ENCODE data around the gene TAOK1. TPM values are rescaled to one million over a fixed set of nuclear protein-coding genes. Genes with fewer than 3 reads are reported as not detected.
A peak's percentile ranks its signal among the peaks of the same experiment; 100 is the strongest.

Gene TAOK1
- polyA plus RNA-seq, 2 of the 4 experiments (the other 2 are of a cell fraction), result 18.2 to 46.7 TPM

DNA sequence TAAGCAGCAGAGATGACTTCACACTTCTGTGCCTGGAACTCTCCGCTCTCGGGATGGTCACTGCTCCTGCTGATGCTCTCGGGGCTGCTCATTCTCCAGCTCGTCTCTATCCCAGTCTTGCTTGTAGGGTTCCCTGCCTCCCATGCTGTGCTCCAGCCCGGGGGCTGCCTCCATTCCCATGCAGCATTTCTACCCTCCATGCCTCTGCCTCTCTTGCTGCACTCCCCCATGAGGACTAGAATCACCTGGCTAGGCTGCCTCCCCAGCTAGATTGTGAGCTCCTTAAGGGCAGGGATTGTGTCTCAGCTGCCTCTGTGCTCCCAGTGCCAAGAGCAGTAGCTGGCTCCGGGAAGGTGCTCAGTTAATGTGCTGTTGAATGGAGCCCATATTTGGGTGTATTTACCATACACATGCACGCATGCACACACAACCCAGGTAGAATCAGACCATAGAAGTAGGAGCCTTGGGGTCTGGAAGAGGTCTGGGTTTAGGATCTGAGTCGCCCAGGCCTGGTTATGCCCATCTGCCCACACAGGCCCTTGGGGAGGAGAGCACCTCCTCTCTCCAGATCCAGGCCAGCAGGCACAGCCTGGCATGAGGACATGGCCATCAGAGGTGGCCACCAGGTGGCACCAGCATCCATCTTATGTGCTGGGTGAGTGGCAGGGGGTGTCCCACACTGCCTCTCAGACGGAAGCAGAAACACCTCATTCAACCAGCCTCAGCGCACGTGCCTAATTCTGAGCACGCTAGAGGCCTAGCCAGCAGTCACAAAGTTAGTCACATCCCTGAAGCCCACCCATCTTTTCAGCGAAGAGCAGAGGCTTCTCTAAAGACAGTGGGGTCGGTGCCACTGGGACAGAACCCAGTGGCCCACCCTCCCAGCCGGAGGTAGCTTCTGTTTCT lies 190.0 kb downstream of the TAOK1 start (continued):
- TF ChIP-seq NFE2L2 (conservative IDR thresholded peaks at IDR 0.05; ENCODE audit: low read length) (0 out of 2 replicates have a peak, but pooled peaks have one; percentile 2), BHLHE40 (IDR thresholded peaks at IDR 0.05; ENCODE audit: low read depth, low read length) (peak; percentile 90)
- TF ChIP-seq, protein P1, sequence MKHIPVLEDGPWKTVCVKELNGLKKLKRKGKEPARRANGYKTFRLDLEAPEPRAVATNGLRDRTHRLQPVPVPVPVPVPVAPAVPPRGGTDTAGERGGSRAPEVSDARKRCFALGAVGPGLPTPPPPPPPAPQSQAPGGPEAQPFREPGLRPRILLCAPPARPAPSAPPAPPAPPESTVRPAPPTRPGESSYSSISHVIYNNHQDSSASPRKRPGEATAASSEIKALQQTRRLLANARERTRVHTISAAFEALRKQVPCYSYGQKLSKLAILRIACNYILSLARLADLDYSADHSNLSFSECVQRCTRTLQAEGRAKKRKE (CRISPR knock-in tag; IDR thresholded peaks at IDR 0.05; ENCODE audit: low read depth), result 0 out of 2 replicates have a peak, but pooled peaks have one; percentile 58
- TF ChIP-seq, protein P2, sequence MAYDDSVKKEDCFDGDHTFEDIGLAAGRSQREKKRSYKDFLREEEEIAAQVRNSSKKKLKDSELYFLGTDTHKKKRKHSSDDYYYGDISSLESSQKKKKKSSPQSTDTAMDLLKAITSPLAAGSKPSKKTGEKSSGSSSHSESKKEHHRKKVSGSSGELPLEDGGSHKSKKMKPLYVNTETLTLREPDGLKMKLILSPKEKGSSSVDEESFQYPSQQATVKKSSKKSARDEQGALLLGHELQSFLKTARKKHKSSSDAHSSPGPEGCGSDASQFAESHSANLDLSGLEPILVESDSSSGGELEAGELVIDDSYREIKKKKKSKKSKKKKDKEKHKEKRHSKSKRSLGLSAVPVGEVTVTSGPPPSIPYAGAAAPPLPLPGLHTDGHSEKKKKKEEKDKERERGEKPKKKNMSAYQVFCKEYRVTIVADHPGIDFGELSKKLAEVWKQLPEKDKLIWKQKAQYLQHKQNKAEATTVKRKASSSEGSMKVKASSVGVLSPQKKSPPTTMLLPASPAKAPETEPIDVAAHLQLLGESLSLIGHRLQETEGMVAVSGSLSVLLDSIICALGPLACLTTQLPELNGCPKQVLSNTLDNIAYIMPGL (CRISPR knock-in tag; IDR thresholded peaks at IDR 0.05; ENCODE audit: borderline replicate concordance), result no peak

DNA sequence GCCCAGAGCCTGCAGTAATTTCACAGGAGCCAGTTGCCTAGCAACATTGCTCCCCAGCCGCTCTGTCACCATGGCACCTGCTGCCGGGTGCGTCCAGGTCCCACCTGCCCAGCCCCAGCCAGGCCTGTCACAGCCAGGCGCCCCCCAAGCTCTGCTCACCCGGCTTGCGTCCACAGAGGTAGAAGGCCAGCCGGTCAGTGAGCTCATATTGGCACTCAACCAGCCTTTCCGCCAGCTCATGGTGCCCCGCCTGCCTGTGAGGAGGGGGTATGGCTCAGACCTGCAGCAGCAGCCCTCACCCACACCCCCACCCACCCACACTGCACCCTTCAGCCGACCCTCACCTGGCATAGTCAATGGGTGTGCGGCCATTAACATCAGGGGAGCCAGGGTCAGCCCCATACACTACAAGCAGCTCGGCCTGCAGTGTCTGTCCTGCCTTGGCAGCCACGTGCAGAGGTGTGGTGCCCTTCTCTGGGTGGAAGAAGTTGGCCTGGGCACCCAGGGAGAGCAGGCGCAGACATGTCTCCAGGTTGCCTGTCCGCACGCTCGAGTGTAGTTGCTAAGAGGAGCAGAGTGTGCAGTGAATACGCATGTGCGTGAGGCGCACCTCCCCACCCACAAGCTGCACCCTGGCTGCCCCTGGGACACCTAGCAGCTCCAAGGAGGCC lies 191.6 kb downstream of the TAOK1 start:
- CTCF ChIA-PET, result interaction anchor here (0.6 to 24.0 kb wide), 21 partner anchors 11 to 1031 kb away, joined by 3 to 474 read pairs (median 5); partner anchors contain the start of genes ABHD15, ANKRD13B, CORO6 and NUFIP2
- TF ChIP-seq ZC3H11A (IDR thresholded peaks at IDR 0.05) (no peak), TP53 (CRISPR knock-in tag; IDR thresholded peaks at IDR 0.05) (no peak), MYC (IDR thresholded peaks at IDR 0.05; ENCODE audit: borderline replicate concordance, low read length) (no peak), HOXB5 (CRISPR knock-in tag; IDR thresholded peaks at IDR 0.05) (no peak), FOXS1 (CRISPR knock-in tag; IDR thresholded peaks at IDR 0.05) (no peak), KDM5A (IDR thresholded peaks at IDR 0.05) (no peak), EHF (CRISPR knock-in tag; IDR thresholded peaks at IDR 0.05) (no peak), FOSL2 (IDR thresholded peaks at IDR 0.05) (no peak), FOSL2 (CRISPR knock-in tag; IDR thresholded peaks at IDR 0.05) (no peak), NPAS2 (CRISPR knock-in tag; IDR thresholded peaks at IDR 0.05; ENCODE audit: borderline replicate concordance) (no peak)
- TF ChIP-seq, protein P2 (CRISPR knock-in tag; IDR thresholded peaks at IDR 0.05; ENCODE audit: borderline replicate concordance), result no peak
- H3K4me1 ChIP-seq, result peaks cover 32% of the 10 kb centered on the region
- H3K4me2 ChIP-seq, result no peak overlapping the region
- H3K27ac ChIP-seq, result peak overlapping the region; percentile 28 to 72; a peak in 4 of 6 replicates
- WGBS (ENCODE audit: missing lambda C conversion rate), result 92% methylated on average over 18 of the region's 20 CpGs
- DNase-seq (ENCODE audit: low read depth in 1 of 2, low spot score in 1 of 2) (no peak), FAIRE-seq (no peak), ATAC-seq (no peak)
- no peaks in the 10 kb centered on the region for H3K9me3 ChIP-seq
- POLR2A ChIA-PET, result interaction anchor here (1.3 to 2.6 kb wide), 2 partner anchors 10 to 25 kb away, joined by 3 to 12 read pairs; no protein-coding TSS in a partner anchor
- H3K4me3 ChIP-seq, result no peak overlapping the region

DNA sequence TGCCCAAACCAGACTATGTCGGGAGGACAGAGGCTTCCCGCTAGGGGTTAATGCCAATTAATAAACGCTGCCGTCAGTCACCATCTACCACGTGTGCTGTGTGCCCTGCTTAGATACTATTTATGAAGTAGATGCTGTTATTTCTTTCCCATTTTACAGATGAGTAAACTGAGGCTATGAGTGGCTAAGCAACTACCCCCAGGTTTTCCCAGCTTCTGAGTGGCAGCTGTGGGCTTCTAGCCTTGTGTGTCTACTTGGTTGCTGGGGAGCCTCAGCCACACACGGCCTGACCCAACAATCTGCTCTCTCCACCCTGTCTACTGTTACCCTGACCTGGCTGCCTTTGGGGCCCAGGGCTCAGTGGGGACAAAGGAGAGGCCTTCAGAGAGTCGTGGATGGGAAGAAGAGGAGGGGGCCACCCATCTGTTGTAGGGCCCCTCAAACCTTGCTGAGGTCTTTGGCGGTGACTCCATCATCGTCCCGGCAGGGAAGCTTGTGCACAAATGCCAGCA lies 192.1 kb downstream of the TAOK1 start:
- ChIA-PET POLR2A (interaction anchor here (2.6 kb wide), 1 partner anchor 9 kb away, joined by 12 read pairs; no protein-coding TSS in a partner anchor), CTCF (interaction anchor here (0.6 to 24.0 kb wide), 14 partner anchors 10 to 1030 kb away, joined by 3 to 474 read pairs (median 14); partner anchors contain the start of genes ABHD15, ANKRD13B, CORO6 and TP53I13)
- FAIRE-seq (no peak), ATAC-seq (no peak), DNase-seq (ENCODE audit: low read depth in 1 of 2, low spot score in 1 of 2) (no peak)
- Histone ChIP-seq H3K9me3 (no peaks in the 10 kb centered on the region), H3K4me2 (no peak overlapping the region), H3K4me1 (peaks cover 38% of the 10 kb centered on the region), H3K27ac (peak overlapping the region in 1 of 2 experiments; percentile 72; a peak in 3 of 6 replicates), H3K4me3 (no peak overlapping the region)
- TF ChIP-seq FOSB (CRISPR knock-in tag; IDR thresholded peaks at IDR 0.05), result no peak
- no peak for TF ChIP-seq HOXB5 (CRISPR knock-in tag; IDR thresholded peaks at IDR 0.05)
- peak; percentile 59; the same call in 1 of the 2 replicates for TF ChIP-seq KDM1A (IDR thresholded peaks at IDR 0.05; ENCODE audit: low read depth)
- 85% methylated on average over 10 of the region's 10 CpGs for WGBS (ENCODE audit: missing lambda C conversion rate)
